AG04449 (cell line): ENCODE data around the gene SIX4.

Source experiments
- CTCF ChIA-PET: fragments of 350-600 bp; formaldehyde crosslinking; extraction: SDS; loops from one replicate; lab custom pipeline; 2021; ENCODE audit warnings: antibody characterized with exemption; lab: Yijun Ruan, JAX
- POLR2A ChIA-PET: fragments of 400-600, 350-600 bp; formaldehyde crosslinking; extraction: SDS; loops from one replicate; lab custom pipeline; 2020; ENCODE audit warnings: antibody characterized with exemption, inconsistent platforms; lab: Yijun Ruan, JAX
- DNase-seq: peaks from one replicate; pipeline ENCODE4 v3.0.0-alpha.2; 2010; ENCODE audit warnings: low read depth, low spot score
- H3K4me3 ChIP-seq: 2 replicates; pipeline ENCODE4 v1.5.1; 2011; ENCODE audit warnings: low read depth, mild to moderate bottlenecking, control low read depth, low read length
- CTCF ChIP-seq: IDR thresholded peaks from one replicate; pipeline ENCODE4 v1.5.1; 2011; ENCODE audit warnings: mild to moderate bottlenecking, moderate library complexity, low read length, control low read depth, inconsistent platforms; ENCODE audit not compliant: insufficient read depth; ENCODE audit errors: missing control alignments

SIX4 gene

DNA sequence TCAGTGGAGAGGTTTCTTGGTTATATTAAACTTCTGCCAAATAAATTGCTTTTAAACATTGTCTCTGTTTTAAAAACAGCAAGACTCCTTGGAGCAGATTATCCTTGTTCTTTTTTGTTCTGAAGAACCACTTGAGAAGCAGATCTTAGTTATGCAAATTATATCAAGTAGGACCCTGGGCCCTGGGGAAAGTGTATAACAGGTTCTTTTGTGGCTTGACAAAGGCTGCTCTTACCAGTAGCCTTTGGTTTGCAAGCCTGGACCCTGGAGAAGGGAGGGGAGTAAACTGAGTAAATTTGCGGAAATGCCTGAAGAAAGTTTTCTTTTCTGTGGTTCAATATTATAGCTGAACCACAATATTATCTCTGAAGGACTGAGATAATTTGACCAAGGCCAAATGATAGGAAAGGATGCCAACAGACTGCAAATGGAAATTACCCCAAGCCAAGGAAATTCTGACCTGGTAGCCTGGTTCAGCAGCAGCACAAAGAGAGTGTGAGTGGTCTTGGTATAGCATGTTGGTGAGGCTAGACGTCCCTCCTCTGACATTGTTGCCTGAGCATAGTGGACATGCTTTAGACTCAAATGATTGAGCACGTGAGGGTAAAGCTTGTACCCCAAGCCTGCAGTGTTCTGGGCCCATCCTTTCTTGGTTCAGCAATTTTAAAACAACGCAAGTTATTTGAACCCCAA, 44.4 kb downstream of the SIX4 start:
- ChIA-PET CTCF (interaction anchor here (1.3 kb wide), 1 partner anchor 8 kb away, joined by 4 read pairs; no protein-coding TSS in a partner anchor), POLR2A (no interaction called here)
- no peak overlapping the region for H3K4me3 ChIP-seq
- no peak for TF ChIP-seq CTCF
- DNase-seq: no peak

- POLR2A ChIA-PET: no interaction called here
- H3K4me3 ChIP-seq: no peak overlapping the region
- no peak for DNase-seq
- CTCF ChIA-PET: no interaction called here
- TF ChIP-seq CTCF: no peak
Measured at GRCh38 chr14:60677701-60678100, 46.5 kb downstream of the SIX4 start.

GRCh38 chr14:60670989-60671388, 53.2 kb downstream of the SIX4 start:
- no peak for TF ChIP-seq CTCF
- ChIA-PET POLR2A (no interaction called here), CTCF (interaction anchor here (2.4 kb wide), 1 partner anchor 15 kb away, joined by 7 read pairs; no protein-coding TSS in a partner anchor)
- no peak for DNase-seq
- no peak overlapping the region for H3K4me3 ChIP-seq

DNA sequence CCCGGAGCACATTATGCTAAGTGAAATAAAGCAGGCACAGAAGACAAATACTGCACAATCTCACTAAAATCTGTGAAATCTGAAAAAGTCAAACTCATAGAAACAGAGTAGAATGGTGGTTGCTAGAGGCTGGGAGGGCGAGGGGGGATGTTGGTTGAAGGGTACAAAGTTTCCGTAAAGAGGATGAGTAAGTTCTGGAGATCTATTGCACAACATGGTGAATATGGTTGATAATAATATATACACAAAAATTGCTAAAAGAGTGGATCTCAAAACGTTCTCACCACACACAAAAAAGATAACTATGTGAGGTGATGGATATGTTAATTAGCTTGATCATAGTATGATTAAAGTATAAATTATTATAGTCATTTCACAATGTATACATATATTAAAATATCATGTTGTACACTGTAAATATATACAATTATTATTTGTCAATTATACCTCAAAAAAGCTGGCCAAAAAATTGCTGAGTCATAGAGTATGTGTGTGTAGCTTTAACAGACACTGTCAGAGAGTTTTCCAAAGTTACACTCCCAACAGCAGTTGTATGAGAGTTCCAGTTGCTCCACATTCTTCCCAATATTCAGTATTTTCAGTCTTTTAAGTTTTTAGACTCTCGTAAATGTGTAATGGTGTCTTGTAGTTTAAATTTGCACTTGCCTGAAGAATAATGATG, 55.6 kb downstream of the SIX4 start:
- CTCF ChIA-PET: no interaction called here
- no peak overlapping the region for H3K4me3 ChIP-seq
- TF ChIP-seq CTCF: no peak
- POLR2A ChIA-PET: no interaction called here
- DNase-seq: no peak

GRCh38 chr14:60665177-60665550, 59.0 kb downstream of the SIX4 start:
- POLR2A ChIA-PET: no interaction called here
- CTCF ChIA-PET: interaction anchor here (1.3 kb wide), 1 partner anchor 9 kb away, joined by 3 read pairs; no protein-coding TSS in a partner anchor
- H3K4me3 ChIP-seq: no peak overlapping the region
- no peak for TF ChIP-seq CTCF
- no peak for DNase-seq

DNA sequence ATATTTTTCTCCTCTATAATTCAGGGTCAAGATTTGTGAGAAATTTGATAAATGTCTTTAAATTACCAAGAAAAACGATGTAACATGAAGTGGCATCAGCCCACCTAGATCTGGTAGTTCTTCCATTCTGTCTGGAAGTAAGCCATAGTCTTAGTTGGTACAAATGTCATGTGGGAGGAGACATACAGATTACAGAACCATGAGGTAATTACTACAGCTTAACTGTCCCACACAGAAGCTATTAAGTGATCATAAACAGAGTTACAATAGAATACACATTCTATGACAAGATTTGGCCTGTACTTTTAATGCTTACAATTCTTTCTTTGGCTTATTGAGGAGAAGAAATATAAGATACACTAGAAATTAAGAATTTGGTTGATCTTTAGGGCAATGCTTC, 61.2 kb downstream of the SIX4 start:
- H3K4me3 ChIP-seq: no peak overlapping the region
- no peak for DNase-seq
- POLR2A ChIA-PET: no interaction called here
- no peak for TF ChIP-seq CTCF
- CTCF ChIA-PET: no interaction called here
